HL-60 (cell line): ENCODE data around the gene TPBGL.

ENCODE experiments used
- POLR2AphosphoS5 ChIP-seq: IDR thresholded peaks from 2 replicates; pipeline ENCODE4 v1.6.1; 2012; ENCODE audit warnings: low read depth
- REST ChIP-seq: IDR thresholded peaks from 2 replicates; pipeline ENCODE4 v1.6.1; 2012; ENCODE audit warnings: low read depth; ENCODE audit not compliant: insufficient replicate concordance
- SPI1 ChIP-seq: IDR thresholded peaks from 2 replicates; pipeline ENCODE4 v1.6.1; 2012; ENCODE audit warnings: low read depth, mild to moderate bottlenecking, borderline replicate concordance
- TF ChIP-seq, protein P1 (sequence below): IDR thresholded peaks from one replicate; pipeline ENCODE4 v1.5.1; 2011; ENCODE audit warnings: low read length, control low read depth, inconsistent platforms; ENCODE audit not compliant: insufficient read depth

DNA sequence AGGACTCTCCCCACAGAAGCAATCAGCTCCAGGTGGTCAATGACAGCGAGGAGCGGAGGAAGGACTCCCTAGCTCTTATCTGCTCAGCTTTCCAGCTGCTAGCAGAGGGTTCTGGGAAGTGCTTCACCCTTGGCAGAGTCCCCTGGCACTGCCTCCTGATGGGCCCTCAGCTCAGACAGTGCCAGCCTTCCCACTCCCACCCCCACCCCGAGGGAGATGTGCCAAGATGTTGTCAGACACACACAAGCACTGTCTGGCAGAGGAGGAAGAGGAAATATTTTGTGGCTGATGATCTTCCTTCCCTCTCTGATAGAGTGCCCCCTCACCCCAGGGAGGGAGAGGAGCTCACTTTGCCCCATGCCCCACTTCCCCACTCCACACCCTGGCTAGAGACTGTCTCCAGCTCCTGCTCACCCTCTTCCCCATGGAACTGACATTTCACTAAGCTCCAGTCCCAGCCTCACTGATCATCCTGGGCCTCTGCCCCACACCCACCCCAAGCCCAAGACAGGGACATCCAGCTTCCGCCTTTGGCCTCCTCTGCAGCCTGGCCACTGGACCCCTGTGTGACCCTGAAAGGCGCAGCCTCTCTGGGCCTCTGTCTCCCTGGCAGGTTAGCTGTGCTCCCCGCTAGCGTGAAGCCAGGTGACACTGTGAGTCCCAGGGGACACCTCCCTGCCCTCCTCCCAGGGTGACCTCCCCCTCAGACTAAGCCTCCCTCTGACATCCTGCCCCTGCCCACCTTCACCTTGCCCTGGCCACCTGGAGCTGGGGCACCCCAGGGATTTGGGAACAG lies 45.2 kb upstream of the TPBGL start:
- TF ChIP-seq, protein P1, sequence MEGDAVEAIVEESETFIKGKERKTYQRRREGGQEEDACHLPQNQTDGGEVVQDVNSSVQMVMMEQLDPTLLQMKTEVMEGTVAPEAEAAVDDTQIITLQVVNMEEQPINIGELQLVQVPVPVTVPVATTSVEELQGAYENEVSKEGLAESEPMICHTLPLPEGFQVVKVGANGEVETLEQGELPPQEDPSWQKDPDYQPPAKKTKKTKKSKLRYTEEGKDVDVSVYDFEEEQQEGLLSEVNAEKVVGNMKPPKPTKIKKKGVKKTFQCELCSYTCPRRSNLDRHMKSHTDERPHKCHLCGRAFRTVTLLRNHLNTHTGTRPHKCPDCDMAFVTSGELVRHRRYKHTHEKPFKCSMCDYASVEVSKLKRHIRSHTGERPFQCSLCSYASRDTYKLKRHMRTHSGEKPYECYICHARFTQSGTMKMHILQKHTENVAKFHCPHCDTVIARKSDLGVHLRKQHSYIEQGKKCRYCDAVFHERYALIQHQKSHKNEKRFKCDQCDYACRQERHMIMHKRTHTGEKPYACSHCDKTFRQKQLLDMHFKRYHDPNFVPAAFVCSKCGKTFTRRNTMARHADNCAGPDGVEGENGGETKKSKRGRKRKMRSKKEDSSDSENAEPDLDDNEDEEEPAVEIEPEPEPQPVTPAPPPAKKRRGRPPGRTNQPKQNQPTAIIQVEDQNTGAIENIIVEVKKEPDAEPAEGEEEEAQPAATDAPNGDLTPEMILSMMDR: no peak
- no peak for TF ChIP-seq POLR2AphosphoS5
- TF ChIP-seq SPI1: no peak
- no peak for TF ChIP-seq REST
